ENCODE measurements around the gene CHMP4A. TPM values are rescaled to one million over a fixed set of nuclear protein-coding genes. Genes with fewer than 3 reads are reported as not detected.
A peak's percentile ranks its signal among the peaks of the same experiment; 100 is the strongest.

The CHMP4A gene
- total and polyA plus RNA-seq, 2 of the 13 experiments (the other 11 are each of a cell fraction or from before 2014, with no cell fraction given), result 83.6 to 113 TPM

- peak; percentile 81; the same call in 1 of the 2 replicates for TF ChIP-seq ZBTB42 (CRISPR knock-in tag; IDR thresholded peaks at IDR 0.05)
- peak; percentile 92 for TF ChIP-seq SMYD3 (CRISPR knock-in tag; IDR thresholded peaks at IDR 0.05)
- TF ChIP-seq ZNF574 (CRISPR knock-in tag; IDR thresholded peaks at IDR 0.05), result peak; percentile 84
- TF ChIP-seq ZNF264 (CRISPR knock-in tag; IDR thresholded peaks at IDR 0.05), result peak; percentile 90
- peak; percentile 39; the same call in 1 of the 2 replicates for TF ChIP-seq GATA4 (IDR thresholded peaks at IDR 0.05; ENCODE audit: borderline replicate concordance, low read depth)
- TF ChIP-seq ZNF17 (CRISPR knock-in tag; IDR thresholded peaks at IDR 0.05), result no peak
- TF ChIP-seq FIP1L1 (IDR thresholded peaks at IDR 0.05; ENCODE audit: borderline replicate concordance, insufficient read depth, low read depth, low read length), result 0 out of 2 replicates have a peak, but pooled peaks have one; percentile 22
- TF ChIP-seq BATF2 (CRISPR knock-in tag; IDR thresholded peaks at IDR 0.05), result 0 out of 2 replicates have a peak, but pooled peaks have one; percentile 18
- TF ChIP-seq ARNT2 (CRISPR knock-in tag; IDR thresholded peaks at IDR 0.05; ENCODE audit: low read depth), result peak; percentile 17; the same call in 1 of the 2 replicates
- TF ChIP-seq SP1 (IDR thresholded peaks at IDR 0.05), result no peak
- no peak for TF ChIP-seq SP1 (CRISPR knock-in tag; IDR thresholded peaks at IDR 0.05)
- TF ChIP-seq ZGPAT (CRISPR knock-in tag; IDR thresholded peaks at IDR 0.05), result peak; percentile 92
- TF ChIP-seq YEATS2 (CRISPR knock-in tag; IDR thresholded peaks at IDR 0.05; ENCODE audit: borderline replicate concordance), result peak; percentile 79
- peak; percentile 50; the same call in 1 of the 2 replicates for TF ChIP-seq AKNA (CRISPR knock-in tag; IDR thresholded peaks at IDR 0.05; ENCODE audit: borderline replicate concordance)
- peak; percentile 41; the same call in 1 of the 2 replicates for TF ChIP-seq DZIP1 (CRISPR knock-in tag; IDR thresholded peaks at IDR 0.05)
Measured at GRCh38 chr14:24232645-24233537, 19.6 kb upstream of the CHMP4A start, which contains the start of gene GMPR2 (continued).

Measured in HepG2 (cell line).